ENCODE data around the gene CHRNB1. TPM values are rescaled to one million over a fixed set of nuclear protein-coding genes. Genes with fewer than 3 reads are reported as not detected.
A peak's percentile ranks its signal among the peaks of the same experiment; 100 is the strongest.

CHRNB1 gene
- total RNA-seq, 1 donor from 2014 or later, result 11.7 TPM

GRCh38 chr17:7431231-7431630, 13.6 kb upstream of the CHRNB1 start:
- FAIRE-seq (no peak), DNase-seq (ENCODE audit: low read depth) (no peak)
- Histone ChIP-seq H3K4me1 (ENCODE audit: insufficient read depth, low read length) (peaks cover 3% of the 10 kb centered on the region), H3K79me2 (ENCODE audit: insufficient read depth, low read length) (no peaks in the 10 kb centered on the region), H3K9ac (ENCODE audit: low read length) (no peak overlapping the region), H3K36me3 (ENCODE audit: insufficient read depth, low read length) (no peaks in the 10 kb centered on the region), H3K4me3 (ENCODE audit: insufficient read depth, low read depth, low read length) (no peak overlapping the region), H3K9me3 (ENCODE audit: insufficient read depth, low read depth, low read length) (no peaks in the 10 kb centered on the region), H2AFZ (ENCODE audit: low read depth, low read length) (no peak overlapping the region), H3K4me2 (ENCODE audit: low read length) (no peak overlapping the region), H3K27ac (ENCODE audit: low read depth, low read length) (no peak overlapping the region), H3K27me3 (ENCODE audit: insufficient read depth, low read length) (no peaks in the 10 kb centered on the region), H4K20me1 (ENCODE audit: insufficient read depth, low read length) (no peaks in the 10 kb centered on the region)
- H3K36me3 Mint-ChIP-seq (ENCODE audit: low read depth, unreplicated experiment), result peaks cover under 1% of the 10 kb centered on the region
- H3K4me1 Mint-ChIP-seq (ENCODE audit: low read depth, unreplicated experiment), result no peaks in the 10 kb centered on the region
- no peak overlapping the region for H3K4me3 Mint-ChIP-seq (ENCODE audit: unreplicated experiment)
- H3K27me3 Mint-ChIP-seq (ENCODE audit: low read depth, unreplicated experiment), result peaks cover 5% of the 10 kb centered on the region
- TF ChIP-seq EZH2 (IDR thresholded peaks at IDR 0.05; ENCODE audit: insufficient read depth, low read length), result no peak
- peaks cover 2% of the 10 kb centered on the region for H3K9me3 Mint-ChIP-seq (ENCODE audit: unreplicated experiment)
- H3K27ac Mint-ChIP-seq (ENCODE audit: unreplicated experiment), result no peak overlapping the region

GRCh38 chr17:7432296-7432695, 12.6 kb upstream of the CHRNB1 start:
- FAIRE-seq, result no peak
- H3K36me3 ChIP-seq (ENCODE audit: insufficient read depth, low read length), result no peaks in the 10 kb centered on the region

GRCh38 chr17:7435676-7436555, 8.9 kb upstream of the CHRNB1 start:
- Histone ChIP-seq H3K4me1 (ENCODE audit: insufficient read depth, low read length) (peaks cover 27% of the 10 kb centered on the region), H3K79me2 (ENCODE audit: insufficient read depth, low read length) (no peaks in the 10 kb centered on the region), H4K20me1 (ENCODE audit: insufficient read depth, low read length) (peaks cover 13% of the 10 kb centered on the region), H3K27me3 (ENCODE audit: insufficient read depth, low read length) (peaks cover 27% of the 10 kb centered on the region), H3K4me2 (ENCODE audit: low read length) (peak overlapping the region; percentile 84), H2AFZ (ENCODE audit: low read depth, low read length) (peak overlapping the region; percentile 75), H3K9me3 (ENCODE audit: insufficient read depth, low read depth, low read length) (no peaks in the 10 kb centered on the region), H3K9ac (ENCODE audit: low read length) (no peak overlapping the region), H3K27ac (ENCODE audit: low read depth, low read length) (no peak overlapping the region), H3K4me3 (ENCODE audit: insufficient read depth, low read depth, low read length) (peak overlapping the region; percentile 48), H3K36me3 (ENCODE audit: insufficient read depth, low read length) (no peaks in the 10 kb centered on the region)
- H3K4me3 Mint-ChIP-seq (ENCODE audit: unreplicated experiment), result peak overlapping the region; percentile 92
- H3K9me3 Mint-ChIP-seq (ENCODE audit: unreplicated experiment), result no peaks in the 10 kb centered on the region
- FAIRE-seq, result no peak
- no peak for DNase-seq (ENCODE audit: low read depth)
- no peaks in the 10 kb centered on the region for H3K27me3 Mint-ChIP-seq (ENCODE audit: low read depth, unreplicated experiment)
- H3K27ac Mint-ChIP-seq (ENCODE audit: unreplicated experiment), result peak overlapping the region; percentile 86
- no peak for TF ChIP-seq CTCF (IDR thresholded peaks at IDR 0.05; ENCODE audit: insufficient read depth, low read depth, low read length)
- TF ChIP-seq EZH2 (IDR thresholded peaks at IDR 0.05; ENCODE audit: insufficient read depth, low read length), result peak; percentile 42
- H3K36me3 Mint-ChIP-seq (ENCODE audit: low read depth, unreplicated experiment), result peaks cover 3% of the 10 kb centered on the region
- peaks cover 13% of the 10 kb centered on the region for H3K4me1 Mint-ChIP-seq (ENCODE audit: low read depth, unreplicated experiment)

More at GRCh38 chr17:7432296-7432695, 12.6 kb upstream of the CHRNB1 start:
- Histone ChIP-seq H4K20me1 (ENCODE audit: insufficient read depth, low read length) (no peaks in the 10 kb centered on the region), H3K9ac (ENCODE audit: low read length) (no peak overlapping the region), H3K4me1 (ENCODE audit: insufficient read depth, low read length) (peaks cover 6% of the 10 kb centered on the region), H3K27me3 (ENCODE audit: insufficient read depth, low read length) (peaks cover 3% of the 10 kb centered on the region), H3K4me3 (ENCODE audit: insufficient read depth, low read depth, low read length) (no peak overlapping the region), H3K4me2 (ENCODE audit: low read length) (no peak overlapping the region), H3K79me2 (ENCODE audit: insufficient read depth, low read length) (no peaks in the 10 kb centered on the region), H3K27ac (ENCODE audit: low read depth, low read length) (no peak overlapping the region), H2AFZ (ENCODE audit: low read depth, low read length) (no peak overlapping the region), H3K9me3 (ENCODE audit: insufficient read depth, low read depth, low read length) (no peaks in the 10 kb centered on the region)
- Mint-ChIP-seq H3K27me3 (ENCODE audit: low read depth, unreplicated experiment) (peaks cover 5% of the 10 kb centered on the region), H3K4me1 (ENCODE audit: low read depth, unreplicated experiment) (no peaks in the 10 kb centered on the region), H3K27ac (ENCODE audit: unreplicated experiment) (no peak overlapping the region), H3K36me3 (ENCODE audit: low read depth, unreplicated experiment) (no peaks in the 10 kb centered on the region), H3K9me3 (ENCODE audit: unreplicated experiment) (peaks cover 2% of the 10 kb centered on the region), H3K4me3 (ENCODE audit: unreplicated experiment) (no peak overlapping the region)
- no peak for DNase-seq (ENCODE audit: low read depth)
- TF ChIP-seq CTCF (IDR thresholded peaks at IDR 0.05; ENCODE audit: insufficient read depth, low read depth, low read length) (no peak), EZH2 (IDR thresholded peaks at IDR 0.05; ENCODE audit: insufficient read depth, low read length) (no peak)
